GM12892 (cell line): ENCODE measurements around the gene DTD1.

Source experiments
- POLR2A ChIP-seq: IDR thresholded peaks from 2 replicates; pipeline ENCODE4 v1.6.1; 2011; ENCODE audit warnings: low read depth, low read length, control low read depth
- POLR2AphosphoS5 ChIP-seq: IDR thresholded peaks from 2 replicates; pipeline ENCODE4 v1.6.1; 2011; ENCODE audit warnings: low read depth, low read length, control low read depth
- TAF1 ChIP-seq: IDR thresholded peaks from 2 replicates; pipeline ENCODE4 v1.6.1; 2011; ENCODE audit warnings: low read depth, mild to moderate bottlenecking, control low read depth, low read length, borderline replicate concordance

DNA sequence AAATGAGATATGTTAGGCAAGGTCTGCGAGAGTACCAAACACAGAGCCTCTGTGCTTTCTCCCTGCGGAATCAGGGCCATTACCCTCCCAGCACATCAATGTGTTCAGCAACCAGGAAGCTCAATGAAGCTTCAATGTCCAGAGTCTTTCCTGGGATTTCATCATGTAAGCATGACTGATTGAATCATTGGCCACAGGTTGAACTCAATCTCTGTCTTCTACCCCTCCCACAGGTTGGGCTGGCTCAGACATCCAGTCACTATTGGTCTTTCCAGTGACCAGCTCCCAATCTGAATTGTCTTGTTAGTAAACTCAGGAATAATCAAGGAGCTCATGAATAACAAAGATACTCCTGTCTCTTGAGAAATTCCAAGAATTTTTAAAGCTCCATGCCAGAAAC lies 2.7 kb upstream of the DTD1 start:
- TF ChIP-seq POLR2A (no peak), TAF1 (no peak), POLR2AphosphoS5 (no peak)
